Endodermal cell (in vitro differentiated cells): ENCODE results near the gene CACNA2D4. TPM values are rescaled to one million over a fixed set of nuclear protein-coding genes. Genes with fewer than 3 reads are reported as not detected.
A peak's percentile ranks its signal among the peaks of the same experiment; 100 is the strongest.

Experiments
- DNase-seq: peaks from one replicate; pipeline ENCODE4 v3.0.0-alpha.2; 2017
- H3K27ac ChIP-seq: 2 replicates; pipeline ENCODE4 v1.5.1; 2013; ENCODE audit warnings: mild to moderate bottlenecking, low read depth, low read length, moderate library complexity
- H3K27me3 ChIP-seq: 2 replicates; pipeline ENCODE4 v1.6.1; 2013; ENCODE audit warnings: mild to moderate bottlenecking, low read length, moderate library complexity; ENCODE audit not compliant: insufficient read depth, control insufficient read depth, poor library complexity, severe bottlenecking
- H3K36me3 ChIP-seq: 2 replicates; pipeline ENCODE4 v1.7.0; 2013; ENCODE audit warnings: mild to moderate bottlenecking, low read length, moderate library complexity; ENCODE audit not compliant: control insufficient read depth, insufficient read depth
- H3K4me1 ChIP-seq: one replicate; pipeline ENCODE4 v1.7.0; 2013; ENCODE audit warnings: low read length; ENCODE audit not compliant: control insufficient read depth, insufficient read depth
- H3K4me3 ChIP-seq: 2 replicates; pipeline ENCODE4 v1.5.1; 2013; ENCODE audit warnings: mild to moderate bottlenecking, low read length, moderate library complexity
- H3K9ac ChIP-seq: 2 replicates; pipeline ENCODE4 v1.6.1; 2013; ENCODE audit warnings: mild to moderate bottlenecking, low read length, moderate library complexity; ENCODE audit not compliant: poor library complexity, severe bottlenecking; ENCODE audit errors: extremely low read depth
- H3K9me3 ChIP-seq: 2 replicates; pipeline ENCODE4 v1.6.1; 2013; ENCODE audit warnings: mild to moderate bottlenecking, low read length, moderate library complexity; ENCODE audit not compliant: control insufficient read depth
- H3K27ac Mint-ChIP-seq: 2 replicates; pipeline ENCODE4 v1.8.0; 2020; ENCODE audit warnings: mixed read lengths
- H3K27me3 Mint-ChIP-seq: 2 replicates; pipeline ENCODE4 v1.8.0; 2021; ENCODE audit warnings: mild to moderate bottlenecking, mixed read lengths; ENCODE audit not compliant: insufficient read depth
- H3K36me3 Mint-ChIP-seq: 2 replicates; pipeline ENCODE4 v1.8.0; 2020; ENCODE audit warnings: low read depth, mixed read lengths
- H3K4me1 Mint-ChIP-seq: 2 replicates; pipeline ENCODE4 v1.8.0; 2020; ENCODE audit warnings: mixed read lengths
- H3K4me3 Mint-ChIP-seq: 2 replicates; pipeline ENCODE4 v1.8.0; 2020; ENCODE audit warnings: mild to moderate bottlenecking, moderate library complexity, mixed read lengths
- H3K9me3 Mint-ChIP-seq: 2 replicates; pipeline ENCODE4 v1.8.0; 2020; ENCODE audit warnings: mild to moderate bottlenecking, mixed read lengths
- CTCF ChIP-seq: fragments of 200-600 bp; sonication (generic); conservative IDR thresholded peaks from 2 replicates; pipeline ENCODE4 v1.5.0; 2021; ENCODE audit warnings: antibody characterized with exemption, mild to moderate bottlenecking
- WGBS, 2 experiments: methylation state at CpG; one replicate each; pipeline versions ENCODE4 v1.1.5 to v1.1.7; 2013; ENCODE audit warnings: missing lambda C conversion rate in 2 of 2, mixed read lengths in 1 of 2; ENCODE audit not compliant: insufficient coverage in 1 of 2, insufficient read length in 1 of 2; 5-methylcytosine and 5-hydroxymethylcytosine counted together
- total RNA-seq, 2 donors: library from RNA; stranded (reverse); fragmentation: NEBNext Ultra II Directional in 1 of 2; extraction: Animal tissue kit (Norgen Biotek cat#: 25700) in 1 of 2; gene quantifications; 2 replicates in 1 of 2; 3 replicates in 1 of 2; pipeline ENCODE4 v1.2.1, GENCODE V29; 2021

CACNA2D4 gene
- total RNA-seq, 2 donors from 2014 or later = 4.3 to 5.7 TPM

DNA sequence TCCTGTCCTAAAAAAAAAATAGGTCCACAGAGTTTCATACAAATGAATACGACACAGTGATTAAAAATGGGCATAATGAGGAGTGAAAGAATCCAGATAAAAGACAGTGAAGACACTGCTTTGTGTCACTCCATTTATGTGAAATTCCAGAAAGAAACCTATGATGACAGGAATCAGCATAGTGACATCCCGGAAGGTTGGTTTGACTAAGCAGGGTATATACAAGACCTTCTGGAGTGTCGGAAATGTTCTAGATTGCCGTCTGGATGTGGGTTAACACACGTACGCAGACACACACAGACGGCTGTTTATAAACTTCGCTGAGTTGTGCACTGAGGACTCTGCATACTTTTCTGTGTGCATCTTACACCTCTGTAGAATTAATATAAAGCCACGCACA, 13.2 kb upstream of the CACNA2D4 start:
- H3K9ac ChIP-seq = no peak overlapping the region
- no peaks in the 10 kb centered on the region for H3K9me3 ChIP-seq
- no peaks in the 10 kb centered on the region for H3K4me1 ChIP-seq
- no peak overlapping the region for H3K27ac ChIP-seq
- no peak for TF ChIP-seq CTCF
- H3K36me3 Mint-ChIP-seq = no peaks in the 10 kb centered on the region
- H3K27me3 ChIP-seq = no peaks in the 10 kb centered on the region
- H3K27me3 Mint-ChIP-seq = no peaks in the 10 kb centered on the region
- no peak overlapping the region for H3K4me3 ChIP-seq
- no peak for DNase-seq
- no peaks in the 10 kb centered on the region for H3K36me3 ChIP-seq
- WGBS, 2 experiments = 89 to 99% methylated on average over 8 to 9 of the region's 9 CpGs
- no peak overlapping the region for H3K4me3 Mint-ChIP-seq
- no peaks in the 10 kb centered on the region for H3K9me3 Mint-ChIP-seq
- H3K27ac Mint-ChIP-seq = no peak overlapping the region
- H3K4me1 Mint-ChIP-seq = no peaks in the 10 kb centered on the region

DNA sequence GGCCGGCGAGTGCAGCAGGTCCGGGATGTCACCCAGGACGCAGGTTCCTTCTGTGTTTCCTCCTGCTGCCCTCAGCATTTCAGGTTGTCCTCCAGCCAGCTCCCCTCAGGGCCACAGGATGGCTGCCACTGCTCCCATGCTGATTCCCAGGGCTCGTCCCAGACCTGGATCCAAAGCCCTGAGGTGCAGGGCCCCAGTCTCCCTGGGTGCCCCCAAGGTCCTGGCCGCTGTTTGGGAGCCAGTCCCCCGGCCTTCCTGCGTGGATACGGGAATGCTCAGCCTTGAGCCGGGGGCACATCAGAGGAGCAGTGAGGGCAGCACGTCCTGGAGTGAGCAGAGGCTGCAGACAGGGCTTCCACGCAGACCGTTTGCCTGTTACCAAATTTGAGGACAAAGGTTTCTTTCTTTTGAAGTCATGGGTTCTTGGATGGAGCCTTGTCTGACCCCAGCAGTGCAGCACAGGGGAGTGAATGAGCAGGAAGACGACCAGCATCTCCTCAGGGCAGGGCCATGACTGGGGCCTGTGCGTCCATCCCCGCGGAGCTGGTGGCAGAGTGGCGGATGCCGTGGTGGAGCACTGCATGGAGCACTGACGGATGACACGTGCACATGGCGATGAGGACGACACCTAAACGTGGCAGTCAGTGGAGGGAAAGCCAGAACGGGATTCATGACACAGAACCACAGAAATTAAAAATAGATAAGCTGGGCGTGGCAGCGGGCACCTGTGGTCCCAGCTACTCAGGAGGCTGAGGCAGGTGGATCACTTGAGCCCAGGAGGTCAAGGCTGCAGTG, 12.5 kb upstream of the CACNA2D4 start:
- H3K36me3 Mint-ChIP-seq = no peaks in the 10 kb centered on the region
- no peak overlapping the region for H3K27ac ChIP-seq
- 92 to 95% methylated on average over 24 to 27 of the region's 27 CpGs for WGBS, 2 experiments
- H3K9ac ChIP-seq = no peak overlapping the region
- H3K27me3 Mint-ChIP-seq = no peaks in the 10 kb centered on the region
- no peaks in the 10 kb centered on the region for H3K4me1 Mint-ChIP-seq
- no peaks in the 10 kb centered on the region for H3K36me3 ChIP-seq
- no peak for TF ChIP-seq CTCF
- no peaks in the 10 kb centered on the region for H3K9me3 Mint-ChIP-seq
- no peak overlapping the region for H3K4me3 ChIP-seq
- H3K27ac Mint-ChIP-seq = no peak overlapping the region
- DNase-seq = peak; percentile 36
- H3K27me3 ChIP-seq = no peaks in the 10 kb centered on the region
- no peaks in the 10 kb centered on the region for H3K4me1 ChIP-seq
- no peaks in the 10 kb centered on the region for H3K9me3 ChIP-seq
- no peak overlapping the region for H3K4me3 Mint-ChIP-seq

DNA sequence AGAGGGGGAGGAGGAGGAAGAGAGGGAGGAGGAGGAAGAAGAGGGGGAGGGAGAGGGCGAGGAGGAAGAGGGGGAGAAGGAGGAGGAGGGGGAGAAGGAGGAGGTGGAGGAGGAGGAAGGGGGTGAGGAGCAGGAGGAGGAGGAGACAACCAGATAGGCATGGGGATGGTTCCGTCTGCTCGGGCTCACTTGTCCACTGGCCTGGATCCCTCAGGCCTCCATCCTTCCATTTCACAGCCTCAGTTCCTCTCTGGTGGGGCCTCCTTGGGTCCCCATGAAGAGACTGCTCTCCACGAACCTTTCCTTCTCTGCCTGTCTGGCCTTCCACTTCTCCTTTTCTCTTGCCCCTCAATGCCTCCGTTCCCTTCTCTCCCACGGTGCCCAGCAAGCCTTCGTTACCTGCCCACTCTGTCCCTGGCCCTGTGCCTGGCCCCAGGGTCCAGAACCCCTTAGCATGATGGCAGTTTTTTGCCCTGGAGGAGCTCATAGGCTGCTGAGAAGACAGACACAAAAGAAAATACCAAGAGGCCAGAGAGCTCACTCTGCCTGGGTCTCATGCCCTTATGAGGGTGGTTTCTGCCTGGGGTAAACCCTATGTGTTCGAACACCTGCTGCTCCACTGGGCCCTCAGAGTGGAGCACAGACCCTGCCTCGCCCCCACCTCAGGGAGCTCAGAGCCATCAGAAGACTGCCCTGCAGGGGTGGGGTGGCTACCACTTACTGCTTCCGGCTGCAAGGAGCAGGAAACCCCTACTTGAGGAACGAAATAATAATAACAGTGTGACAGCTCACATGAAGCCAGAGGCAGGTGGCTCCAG, 11.7 kb upstream of the CACNA2D4 start:
- no peaks in the 10 kb centered on the region for H3K4me1 ChIP-seq
- H3K4me3 Mint-ChIP-seq = no peak overlapping the region
- no peaks in the 10 kb centered on the region for H3K36me3 ChIP-seq
- H3K4me3 ChIP-seq = no peak overlapping the region
- no peaks in the 10 kb centered on the region for H3K36me3 Mint-ChIP-seq
- H3K27ac Mint-ChIP-seq = no peak overlapping the region
- H3K27ac ChIP-seq = no peak overlapping the region
- H3K27me3 ChIP-seq = no peaks in the 10 kb centered on the region
- no peaks in the 10 kb centered on the region for H3K4me1 Mint-ChIP-seq
- H3K9me3 ChIP-seq = no peaks in the 10 kb centered on the region
- 89 to 95% methylated on average over 8 to 10 of the region's 11 CpGs for WGBS, 2 experiments
- no peak for TF ChIP-seq CTCF
- DNase-seq = peak; percentile 36
- no peaks in the 10 kb centered on the region for H3K27me3 Mint-ChIP-seq
- no peak overlapping the region for H3K9ac ChIP-seq
- no peaks in the 10 kb centered on the region for H3K9me3 Mint-ChIP-seq
